A673 (cell line): ENCODE measurements around the gene P3H4.

Experiments
- CTCF ChIP-seq: fragments of 300-800, 200-600 bp; sonication (generic); conservative IDR thresholded peaks from 2 replicates; pipeline ENCODE4 v1.5.1; 2017; ENCODE audit warnings: low read depth, mild to moderate bottlenecking, antibody characterized with exemption, low read length, moderate library complexity, mixed read lengths
- EZH2 ChIP-seq: fragments of 200-600 bp; sonication (generic); IDR thresholded peaks from 2 replicates; pipeline ENCODE4 v1.6.1; 2017; ENCODE audit warnings: borderline replicate concordance, low read depth, mild to moderate bottlenecking, mixed read lengths, antibody characterized with exemption, low read length; ENCODE audit not compliant: poor library complexity, severe bottlenecking

GRCh38 chr17:41773731-41774193 is 38.0 kb downstream of the P3H4 start:
- TF ChIP-seq CTCF (no peak), EZH2 (no peak)
